Measurements from ENCODE around the gene PRKCA.
A peak's percentile ranks its signal among the peaks of the same experiment; 100 is the strongest.
"Not testable (repeated sequence)": the region's sequence is repeated elsewhere in the genome, so short reads cannot be mapped to it uniquely, and the experiment has no call there.

PRKCA gene

GRCh38 chr17:66725438-66725837 is 423.0 kb downstream of the PRKCA start:
- H3K27me3 ChIP-seq (ENCODE audit: low read depth); in situ Hi-C loops (cut with MboI; ENCODE audit: low sequenced_read_pairs); H3K4me3 ChIP-seq; H3K9me3 ChIP-seq; DNase-seq (ENCODE audit: low spot score in 2 of 2); H3K36me3 ChIP-seq (replicated peaks): not testable (repeated sequence)
- H3K4me1 ChIP-seq = peaks cover 13% of the 10 kb centered on the region

GRCh38 chr17:66725956-66726355 is 423.5 kb downstream of the PRKCA start:
- in situ Hi-C loops (cut with MboI; ENCODE audit: low sequenced_read_pairs) = no loop called here
- H3K9me3 ChIP-seq = no peaks in the 10 kb centered on the region
- H3K36me3 ChIP-seq (replicated peaks) = no peaks in the 10 kb centered on the region
- H3K4me1 ChIP-seq = peaks cover 13% of the 10 kb centered on the region
- no peak overlapping the region for H3K4me3 ChIP-seq
- no peaks in the 10 kb centered on the region for H3K27me3 ChIP-seq (ENCODE audit: low read depth)
- no peak for DNase-seq (ENCODE audit: low spot score in 2 of 2)

- in situ Hi-C loops (cut with MboI; ENCODE audit: low sequenced_read_pairs) = no loop called here
- no peak overlapping the region for H3K4me3 ChIP-seq
- H3K4me1 ChIP-seq = peaks cover 13% of the 10 kb centered on the region
- H3K36me3 ChIP-seq (replicated peaks) = no peaks in the 10 kb centered on the region
- H3K27me3 ChIP-seq (ENCODE audit: low read depth) = no peaks in the 10 kb centered on the region
- DNase-seq (ENCODE audit: low spot score in 2 of 2) = no peak
- no peaks in the 10 kb centered on the region for H3K9me3 ChIP-seq
Observed at GRCh38 chr17:66726371-66726770, 424.0 kb downstream of the PRKCA start.

GRCh38 chr17:66726846-66727245 is 424.4 kb downstream of the PRKCA start:
- Histone ChIP-seq H3K9me3 (no peaks in the 10 kb centered on the region), H3K36me3 (replicated peaks) (no peaks in the 10 kb centered on the region), H3K4me1 (peaks cover 9% of the 10 kb centered on the region), H3K4me3 (no peak overlapping the region), H3K27me3 (ENCODE audit: low read depth) (no peaks in the 10 kb centered on the region)
- no peak for DNase-seq (ENCODE audit: low spot score in 2 of 2)
- in situ Hi-C loops (cut with MboI; ENCODE audit: low sequenced_read_pairs) = no loop called here

GRCh38 chr17:66727634-66728570 is 425.5 kb downstream of the PRKCA start:
- Histone ChIP-seq H3K36me3 (replicated peaks) (no peaks in the 10 kb centered on the region), H3K4me3 (no peak overlapping the region), H3K27me3 (ENCODE audit: low read depth) (no peaks in the 10 kb centered on the region), H3K4me1 (no peaks in the 10 kb centered on the region), H3K9me3 (no peaks in the 10 kb centered on the region)
- in situ Hi-C loops (cut with MboI; ENCODE audit: low sequenced_read_pairs) = no loop called here
- DNase-seq (ENCODE audit: low spot score in 2 of 2) = peak; percentile 38 to 76

DNA sequence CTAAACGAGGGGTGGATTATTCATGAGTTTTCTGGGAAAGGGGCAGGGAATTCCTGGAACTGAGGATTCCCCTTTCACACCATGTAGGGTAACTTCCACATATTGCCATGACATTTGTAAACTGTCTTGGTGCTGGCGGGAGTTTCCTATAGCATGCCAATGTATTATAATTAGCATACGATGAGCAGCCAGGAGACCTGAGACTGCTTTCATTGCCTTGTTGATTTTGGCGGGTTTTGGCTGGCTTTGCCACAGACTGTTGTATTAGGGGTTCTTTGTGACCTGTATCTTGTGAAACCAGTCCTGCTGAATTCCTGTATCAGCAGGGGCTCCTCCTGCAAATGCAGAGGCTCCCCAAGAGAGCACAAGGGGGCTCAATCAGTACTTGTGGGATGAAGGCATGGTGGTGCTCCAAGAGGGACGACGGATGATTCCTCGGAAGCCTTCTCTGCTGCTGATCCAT is 428.1 kb downstream of the PRKCA start:
- Histone ChIP-seq H3K4me3 (no peak overlapping the region), H3K9me3 (no peaks in the 10 kb centered on the region), H3K27me3 (ENCODE audit: low read depth) (no peaks in the 10 kb centered on the region), H3K4me1 (no peaks in the 10 kb centered on the region), H3K36me3 (replicated peaks) (no peaks in the 10 kb centered on the region)
- DNase-seq (ENCODE audit: low spot score in 2 of 2) = no peak
- in situ Hi-C loops (cut with MboI; ENCODE audit: low sequenced_read_pairs) = no loop called here

DNA sequence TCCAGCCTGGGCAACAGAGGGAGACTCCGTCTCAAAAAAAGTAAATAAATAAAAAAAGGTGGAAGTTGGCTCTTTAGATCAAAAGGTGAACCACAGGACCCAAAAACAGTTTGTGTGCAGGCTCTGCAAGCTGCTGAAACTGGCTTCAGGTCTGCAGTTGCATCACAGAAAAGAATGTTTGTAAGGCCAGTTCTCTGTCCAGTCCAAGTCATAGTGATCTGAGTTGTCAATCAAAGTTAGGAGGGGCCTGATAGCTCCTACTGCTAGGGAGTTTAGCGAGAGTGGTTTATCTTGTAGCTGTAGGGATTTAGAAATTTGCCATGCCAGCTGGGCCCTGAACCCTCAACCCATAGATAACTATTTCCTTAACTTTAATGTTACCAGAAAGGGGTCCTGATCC is 431.3 kb downstream of the PRKCA start:
- no peak overlapping the region for H3K4me3 ChIP-seq
- no peaks in the 10 kb centered on the region for H3K27me3 ChIP-seq (ENCODE audit: low read depth)
- no peaks in the 10 kb centered on the region for H3K36me3 ChIP-seq (replicated peaks)
- H3K9me3 ChIP-seq = no peaks in the 10 kb centered on the region
- H3K4me1 ChIP-seq = no peaks in the 10 kb centered on the region
- DNase-seq (ENCODE audit: low spot score in 2 of 2) = no peak
- in situ Hi-C loops (cut with MboI; ENCODE audit: low sequenced_read_pairs) = no loop called here

- Histone ChIP-seq H3K4me1 (no peaks in the 10 kb centered on the region), H3K9me3 (no peaks in the 10 kb centered on the region), H3K4me3 (no peak overlapping the region), H3K36me3 (replicated peaks) (no peaks in the 10 kb centered on the region), H3K27me3 (ENCODE audit: low read depth) (no peaks in the 10 kb centered on the region)
- DNase-seq (ENCODE audit: low spot score in 2 of 2) = no peak
- in situ Hi-C loops (cut with MboI; ENCODE audit: low sequenced_read_pairs) = no loop called here
Observed at GRCh38 chr17:66734186-66734943, 432.0 kb downstream of the PRKCA start.

DNA sequence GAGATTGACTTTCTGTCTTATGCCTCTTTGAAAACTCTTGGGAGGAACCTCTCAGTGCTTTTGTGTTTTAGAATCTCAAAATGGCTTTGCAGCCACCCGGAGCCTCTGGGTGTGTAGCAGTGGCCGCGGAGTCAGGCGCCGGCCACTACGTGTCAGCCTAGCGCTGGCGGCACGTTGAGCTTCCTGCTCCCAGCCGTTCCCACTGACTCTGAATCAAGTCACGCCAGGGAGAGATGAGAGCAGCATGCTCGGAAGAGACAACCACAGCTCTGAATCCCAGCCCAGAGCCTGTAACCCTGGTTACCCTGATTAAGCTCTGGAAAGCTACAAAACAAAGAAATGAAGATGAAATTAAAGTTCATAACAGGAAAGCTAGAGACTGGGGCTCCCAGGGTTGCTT is 435.1 kb downstream of the PRKCA start:
- DNase-seq (ENCODE audit: low spot score in 2 of 2) = no peak
- no peaks in the 10 kb centered on the region for H3K27me3 ChIP-seq (ENCODE audit: low read depth)
- H3K36me3 ChIP-seq (replicated peaks) = no peaks in the 10 kb centered on the region
- H3K4me3 ChIP-seq = no peak overlapping the region
- in situ Hi-C loops (cut with MboI; ENCODE audit: low sequenced_read_pairs) = no loop called here
- H3K9me3 ChIP-seq = no peaks in the 10 kb centered on the region
- no peaks in the 10 kb centered on the region for H3K4me1 ChIP-seq

- in situ Hi-C loops (cut with MboI; ENCODE audit: low sequenced_read_pairs) = no loop called here
- no peaks in the 10 kb centered on the region for H3K36me3 ChIP-seq (replicated peaks)
- no peak for DNase-seq (ENCODE audit: low spot score in 2 of 2)
- H3K9me3 ChIP-seq = no peaks in the 10 kb centered on the region
- no peaks in the 10 kb centered on the region for H3K4me1 ChIP-seq
- H3K4me3 ChIP-seq = no peak overlapping the region
- H3K27me3 ChIP-seq (ENCODE audit: low read depth) = no peaks in the 10 kb centered on the region
Observed at GRCh38 chr17:66738301-66738700, 435.9 kb downstream of the PRKCA start.

GRCh38 chr17:66739553-66739952 is 437.1 kb downstream of the PRKCA start:
- Histone ChIP-seq H3K4me3 (no peak overlapping the region), H3K27me3 (ENCODE audit: low read depth) (no peaks in the 10 kb centered on the region), H3K36me3 (replicated peaks) (no peaks in the 10 kb centered on the region), H3K4me1 (no peaks in the 10 kb centered on the region), H3K9me3 (no peaks in the 10 kb centered on the region)
- no peak for DNase-seq (ENCODE audit: low spot score in 2 of 2)
- in situ Hi-C loops (cut with MboI; ENCODE audit: low sequenced_read_pairs) = no loop called here

GRCh38 chr17:66740226-66740625 is 437.8 kb downstream of the PRKCA start:
- no peak for DNase-seq (ENCODE audit: low spot score in 2 of 2)
- Histone ChIP-seq H3K36me3 (replicated peaks) (no peaks in the 10 kb centered on the region), H3K27me3 (ENCODE audit: low read depth) (no peaks in the 10 kb centered on the region), H3K9me3 (no peaks in the 10 kb centered on the region), H3K4me3 (no peak overlapping the region), H3K4me1 (no peaks in the 10 kb centered on the region)
- in situ Hi-C loops (cut with MboI; ENCODE audit: low sequenced_read_pairs) = no loop called here

DNA sequence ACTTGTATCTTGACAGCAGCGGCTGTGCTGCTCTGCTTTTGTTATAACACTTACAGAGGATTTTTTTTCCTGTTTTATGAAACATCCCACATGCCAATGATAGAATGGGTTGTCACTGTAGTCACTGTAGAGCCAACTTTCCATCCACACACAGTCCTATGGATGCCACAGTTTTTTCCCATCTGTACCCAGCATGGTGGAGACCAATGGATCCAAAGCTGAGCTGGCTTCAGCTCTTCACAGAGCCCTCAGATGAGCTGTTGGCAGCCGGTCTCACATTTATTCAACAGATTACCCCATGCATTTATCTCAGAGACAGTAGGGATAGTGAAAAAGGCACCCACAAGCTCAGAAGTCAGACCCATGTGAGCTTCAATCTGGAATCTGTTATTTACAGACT is 441.1 kb downstream of the PRKCA start:
- Histone ChIP-seq H3K4me1 (no peaks in the 10 kb centered on the region; the same call in 1 of the 2 replicates), H3K27me3 (ENCODE audit: low read depth) (no peaks in the 10 kb centered on the region), H3K36me3 (replicated peaks) (no peaks in the 10 kb centered on the region), H3K4me3 (no peak overlapping the region), H3K9me3 (no peaks in the 10 kb centered on the region)
- in situ Hi-C loops (cut with MboI; ENCODE audit: low sequenced_read_pairs) = no loop called here
- no peak for DNase-seq (ENCODE audit: low spot score in 2 of 2)

GRCh38 chr17:66746736-66747135 is 444.3 kb downstream of the PRKCA start:
- in situ Hi-C loops (cut with MboI; ENCODE audit: low sequenced_read_pairs) = no loop called here
- no peaks in the 10 kb centered on the region for H3K27me3 ChIP-seq (ENCODE audit: low read depth)
- no peak overlapping the region for H3K4me3 ChIP-seq
- H3K4me1 ChIP-seq = no peaks in the 10 kb centered on the region; the same call in 1 of the 2 replicates
- DNase-seq (ENCODE audit: low spot score in 2 of 2) = no peak
- no peaks in the 10 kb centered on the region for H3K9me3 ChIP-seq
- no peaks in the 10 kb centered on the region for H3K36me3 ChIP-seq (replicated peaks)
